ENCODE data around the gene SHROOM3. TPM values are rescaled to one million over a fixed set of nuclear protein-coding genes. Genes with fewer than 3 reads are reported as not detected.

SHROOM3 gene
- total RNA-seq, 1 donor from 2014 or later: 54.9 TPM

DNA sequence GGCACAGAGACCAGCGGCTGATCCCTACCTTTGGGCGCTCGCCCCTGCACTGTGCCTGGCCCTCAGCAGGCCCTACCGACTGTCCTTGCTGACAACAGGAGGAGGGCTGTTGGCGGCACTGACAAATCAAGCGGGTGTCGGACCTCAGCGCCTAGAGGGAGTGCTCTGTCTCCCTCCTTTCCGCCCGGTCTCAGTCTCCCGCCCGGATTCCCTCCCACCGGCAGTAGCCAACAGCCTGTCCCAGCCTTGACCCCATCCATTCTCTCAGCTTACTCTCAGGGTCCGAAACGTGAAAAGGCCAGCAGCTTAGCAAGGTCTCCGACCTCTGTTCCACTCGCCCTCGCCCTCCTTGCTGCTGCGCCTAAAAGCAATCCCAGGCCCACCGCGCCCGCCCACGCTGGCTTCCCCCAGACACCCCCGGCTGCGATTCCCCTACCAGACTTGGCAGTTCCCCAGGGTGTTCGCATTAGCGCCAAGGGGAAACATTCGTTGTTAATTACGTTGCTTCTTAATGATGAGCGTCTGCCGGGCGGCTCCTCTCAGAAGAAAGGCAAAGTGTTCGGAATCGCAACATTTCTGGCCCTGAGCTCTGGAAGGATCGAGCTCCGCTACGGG, 366.7 kb downstream of the SHROOM3 start:
- Mint-ChIP-seq H3K27ac (peak overlapping the region; percentile 18), H3K4me1 (ENCODE audit: low read depth) (peaks cover 14% of the 10 kb centered on the region), H3K27me3 (peaks cover 36% of the 10 kb centered on the region), H3K36me3 (ENCODE audit: insufficient read depth) (peaks cover 1% of the 10 kb centered on the region), H3K9me3 (ENCODE audit: low read depth) (peaks cover 3% of the 10 kb centered on the region), H3K4me3 (ENCODE audit: low read depth) (peak overlapping the region; percentile 60)
- DNase-seq (ENCODE audit: low spot score, unreplicated experiment): no peak
- TF ChIP-seq CTCF (IDR thresholded peaks at IDR 0.05; ENCODE audit: unreplicated experiment): no peak

- H3K27ac Mint-ChIP-seq: peak overlapping the region; percentile 88
- peaks cover 1% of the 10 kb centered on the region for H3K36me3 Mint-ChIP-seq (ENCODE audit: insufficient read depth)
- H3K4me1 Mint-ChIP-seq (ENCODE audit: low read depth): peaks cover 14% of the 10 kb centered on the region
- DNase-seq (ENCODE audit: low spot score, unreplicated experiment): no peak
- peaks cover 36% of the 10 kb centered on the region for H3K27me3 Mint-ChIP-seq
- peaks cover 5% of the 10 kb centered on the region for H3K9me3 Mint-ChIP-seq (ENCODE audit: low read depth)
- H3K4me3 Mint-ChIP-seq (ENCODE audit: low read depth): peak overlapping the region; percentile 60
- TF ChIP-seq CTCF (IDR thresholded peaks at IDR 0.05; ENCODE audit: unreplicated experiment): peak; percentile 13
Observed at GRCh38 chr4:76802236-76803021, 367.4 kb downstream of the SHROOM3 start.

GRCh38 chr4:76803522-76803921, 368.5 kb downstream of the SHROOM3 start:
- H3K27me3 Mint-ChIP-seq: peaks cover 36% of the 10 kb centered on the region
- H3K4me3 Mint-ChIP-seq (ENCODE audit: low read depth): no peak overlapping the region
- TF ChIP-seq CTCF (IDR thresholded peaks at IDR 0.05; ENCODE audit: unreplicated experiment): no peak
- H3K4me1 Mint-ChIP-seq (ENCODE audit: low read depth): peaks cover 14% of the 10 kb centered on the region
- DNase-seq (ENCODE audit: low spot score, unreplicated experiment): no peak
- no peak overlapping the region for H3K27ac Mint-ChIP-seq
- peaks cover 9% of the 10 kb centered on the region for H3K9me3 Mint-ChIP-seq (ENCODE audit: low read depth)
- H3K36me3 Mint-ChIP-seq (ENCODE audit: insufficient read depth): peaks cover 4% of the 10 kb centered on the region

DNA sequence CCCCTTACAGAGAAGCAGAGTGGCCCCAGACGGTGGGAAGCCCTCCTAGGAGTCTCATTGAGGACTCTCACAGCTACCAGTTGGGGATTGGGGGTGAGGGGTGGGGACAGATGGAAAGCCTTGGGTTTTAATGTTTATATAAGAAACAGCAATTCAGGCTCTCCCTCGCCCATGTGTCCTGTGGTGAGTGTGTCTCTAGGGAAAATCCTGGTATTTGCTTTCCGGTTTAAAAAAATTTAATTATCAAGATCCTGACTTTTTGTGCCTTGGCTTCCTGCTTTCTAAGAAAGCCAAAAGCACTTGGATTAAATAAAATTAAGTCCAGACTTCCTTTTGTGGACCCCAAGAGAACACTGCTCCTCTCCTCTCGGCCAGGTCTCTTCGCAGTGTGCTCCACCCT, 369.1 kb downstream of the SHROOM3 start:
- Mint-ChIP-seq H3K27me3 (peaks cover 36% of the 10 kb centered on the region), H3K27ac (no peak overlapping the region), H3K9me3 (ENCODE audit: low read depth) (peaks cover 14% of the 10 kb centered on the region), H3K36me3 (ENCODE audit: insufficient read depth) (peaks cover 5% of the 10 kb centered on the region), H3K4me1 (ENCODE audit: low read depth) (peaks cover 14% of the 10 kb centered on the region), H3K4me3 (ENCODE audit: low read depth) (no peak overlapping the region)
- no peak for TF ChIP-seq CTCF (IDR thresholded peaks at IDR 0.05; ENCODE audit: unreplicated experiment)
- DNase-seq (ENCODE audit: low spot score, unreplicated experiment): no peak

DNA sequence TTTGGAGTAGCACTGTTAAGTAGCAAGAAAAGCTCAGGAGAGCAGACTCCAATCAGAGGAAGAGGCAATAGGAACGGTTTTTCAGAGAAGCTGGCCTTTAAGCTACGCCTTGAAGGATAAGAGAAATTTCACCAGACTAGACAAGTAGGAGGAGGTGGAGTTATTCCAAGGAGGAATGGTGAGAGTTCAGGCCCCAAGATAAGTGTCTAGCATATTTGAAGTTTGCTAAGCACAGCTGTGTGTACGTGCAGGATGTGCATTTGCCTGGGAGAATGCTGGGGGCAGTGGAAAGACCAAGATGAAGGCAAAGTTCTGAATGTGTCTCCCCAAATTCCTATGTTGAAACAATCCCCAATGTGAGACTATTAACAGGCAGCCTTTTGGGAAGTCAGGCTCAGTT, 371.3 kb downstream of the SHROOM3 start:
- Mint-ChIP-seq H3K9me3 (ENCODE audit: low read depth) (peaks cover 14% of the 10 kb centered on the region), H3K36me3 (ENCODE audit: insufficient read depth) (peaks cover 5% of the 10 kb centered on the region), H3K4me3 (ENCODE audit: low read depth) (no peak overlapping the region), H3K4me1 (ENCODE audit: low read depth) (peaks cover 14% of the 10 kb centered on the region), H3K27ac (no peak overlapping the region), H3K27me3 (peaks cover 24% of the 10 kb centered on the region)
- no peak for DNase-seq (ENCODE audit: low spot score, unreplicated experiment)
- TF ChIP-seq CTCF (IDR thresholded peaks at IDR 0.05; ENCODE audit: unreplicated experiment): no peak

All from progenitor cell of endocrine pancreas (in vitro differentiated cells).